Chondrocyte (in vitro differentiated cells): ENCODE measurements around the gene LRRC8D. TPM values are rescaled to one million over a fixed set of nuclear protein-coding genes. Genes with fewer than 3 reads are reported as not detected.

Source experiments
- DNase-seq: peaks from one replicate; pipeline ENCODE4 v3.0.0; 2021; ENCODE audit warnings: mixed read lengths, low spot score
- H3K27ac Mint-ChIP-seq: one replicate; pipeline ENCODE4 v1.8.0; 2021; ENCODE audit warnings: mild to moderate bottlenecking, moderate library complexity, mixed read lengths; ENCODE audit not compliant: unreplicated experiment
- H3K27me3 Mint-ChIP-seq: 2 replicates; pipeline ENCODE4 v1.8.0; 2021; ENCODE audit warnings: low read depth, mixed read lengths
- H3K36me3 Mint-ChIP-seq: 2 replicates; pipeline ENCODE4 v1.8.0; 2021; ENCODE audit warnings: low read depth, mixed read lengths
- H3K4me1 Mint-ChIP-seq: 2 replicates; pipeline ENCODE4 v1.8.0; 2021; ENCODE audit warnings: low read depth, mild to moderate bottlenecking, mixed read lengths
- H3K4me3 Mint-ChIP-seq: one replicate; pipeline ENCODE4 v1.8.0; 2021; ENCODE audit warnings: mild to moderate bottlenecking, moderate library complexity, mixed read lengths; ENCODE audit not compliant: unreplicated experiment
- H3K9me3 Mint-ChIP-seq: 2 replicates; pipeline ENCODE4 v1.8.0; 2021; ENCODE audit warnings: low read depth, mixed read lengths
- CTCF ChIP-seq: fragments of 200-600 bp; sonication (generic); IDR thresholded peaks from 2 replicates; pipeline ENCODE4 v1.5.0; 2021; ENCODE audit warnings: antibody characterized with exemption, mild to moderate bottlenecking, moderate library complexity
- total RNA-seq: library from RNA; stranded (reverse); gene quantifications from 3 replicates; pipeline ENCODE4 v1.2.1, GENCODE V29; 2021

The LRRC8D gene
- total RNA-seq, 1 donor from 2014 or later = 14.9 TPM

GRCh38 chr1:89962024-89962741 lies 141.4 kb downstream of the LRRC8D start:
- Mint-ChIP-seq H3K27ac (peak overlapping the region; percentile 83), H3K9me3 (peaks cover 8% of the 10 kb centered on the region), H3K4me1 (peaks cover 12% of the 10 kb centered on the region), H3K27me3 (no peaks in the 10 kb centered on the region), H3K4me3 (no peak overlapping the region), H3K36me3 (no peaks in the 10 kb centered on the region)
- no peak for DNase-seq
- no peak for TF ChIP-seq CTCF

GRCh38 chr1:89962742-89963075 lies 141.9 kb downstream of the LRRC8D start:
- Mint-ChIP-seq H3K4me3 (no peak overlapping the region), H3K27ac (no peak overlapping the region), H3K4me1 (peaks cover 12% of the 10 kb centered on the region), H3K9me3 (peaks cover 8% of the 10 kb centered on the region), H3K36me3 (no peaks in the 10 kb centered on the region), H3K27me3 (no peaks in the 10 kb centered on the region)
- DNase-seq = no peak
- TF ChIP-seq CTCF = no peak

GRCh38 chr1:89965193-89965768 lies 144.4 kb downstream of the LRRC8D start:
- Mint-ChIP-seq H3K9me3 (no peaks in the 10 kb centered on the region), H3K27ac (no peak overlapping the region), H3K36me3 (no peaks in the 10 kb centered on the region), H3K4me1 (peaks cover 12% of the 10 kb centered on the region), H3K27me3 (no peaks in the 10 kb centered on the region), H3K4me3 (no peak overlapping the region)
- no peak for DNase-seq
- TF ChIP-seq CTCF = no peak

- Mint-ChIP-seq H3K27ac (no peak overlapping the region), H3K27me3 (no peaks in the 10 kb centered on the region), H3K9me3 (no peaks in the 10 kb centered on the region), H3K36me3 (no peaks in the 10 kb centered on the region), H3K4me1 (peaks cover 12% of the 10 kb centered on the region), H3K4me3 (no peak overlapping the region)
- no peak for DNase-seq
- no peak for TF ChIP-seq CTCF
Observed at GRCh38 chr1:89966656-89967055, 145.8 kb downstream of the LRRC8D start.

GRCh38 chr1:89971600-89971999 lies 150.8 kb downstream of the LRRC8D start:
- no peak for TF ChIP-seq CTCF
- H3K4me3 Mint-ChIP-seq = no peak overlapping the region
- no peaks in the 10 kb centered on the region for H3K9me3 Mint-ChIP-seq
- H3K36me3 Mint-ChIP-seq = no peaks in the 10 kb centered on the region
- DNase-seq = no peak
- H3K27ac Mint-ChIP-seq = no peak overlapping the region
- peaks cover 13% of the 10 kb centered on the region for H3K4me1 Mint-ChIP-seq
- no peaks in the 10 kb centered on the region for H3K27me3 Mint-ChIP-seq
